Thymus (tissue), 11 donors: ENCODE results near the gene MAP7D2. TPM values are rescaled to one million over a fixed set of nuclear protein-coding genes. Genes with fewer than 3 reads are reported as not detected.

Experiments
- DNase-seq, 9 donors: peaks; one replicate each; pipeline ENCODE4 v3.0.0-alpha.2; 2013; ENCODE audit warnings: low spot score in 9 of 9, low read depth in 6 of 9, missing footprints in 1 of 9
- H3K27ac ChIP-seq, 2 donors: one replicate each; pipeline ENCODE4 v1.5.1; 2013; ENCODE audit warnings: control low read depth in 1 of 2, low read depth in 1 of 2, low read length in 1 of 2, mild to moderate bottlenecking in 1 of 2, moderate library complexity in 1 of 2
- H3K27me3 ChIP-seq, 2 donors: one replicate each; pipeline ENCODE4 v1.5.1; 2013; ENCODE audit warnings: low read length in 1 of 2; ENCODE audit not compliant: control insufficient read depth in 2 of 2, insufficient read depth in 1 of 2
- H3K36me3 ChIP-seq, 2 donors: one replicate each; pipeline ENCODE4 v1.5.1; 2013; ENCODE audit warnings: low read length in 1 of 2, mild to moderate bottlenecking in 1 of 2, moderate library complexity in 1 of 2; ENCODE audit not compliant: control insufficient read depth in 2 of 2, insufficient read depth in 2 of 2
- H3K4me1 ChIP-seq, 2 donors: one replicate each; pipeline ENCODE4 v1.5.1; 2013; ENCODE audit warnings: low read length in 2 of 2; ENCODE audit not compliant: control insufficient read depth in 2 of 2, insufficient read depth in 2 of 2
- H3K4me3 ChIP-seq, 2 donors: one replicate each; pipeline ENCODE4 v1.5.1; 2013; ENCODE audit warnings: low read length in 2 of 2, control low read depth in 1 of 2, mild to moderate bottlenecking in 1 of 2
- H3K9me3 ChIP-seq, 2 donors: one replicate each; pipeline ENCODE4 v1.5.1; 2013; ENCODE audit warnings: low read length in 1 of 2, mild to moderate bottlenecking in 1 of 2; ENCODE audit not compliant: control insufficient read depth in 2 of 2, insufficient read depth in 1 of 2
- WGBS: extraction: QIAGEN DNeasy Blood & Tissue Kit; methylation state at CpG from one replicate; pipeline ENCODE4 v1.1.7; 2013; 5-methylcytosine and 5-hydroxymethylcytosine counted together
- polyA plus RNA-seq: library from polyadenylated mRNA; stranded (reverse); fragments of 200-250 nt; gene quantifications from one replicate; pipeline ENCODE4 v1.2.3, GENCODE V29; 2013
- total RNA-seq: library from RNA; stranded (reverse); fragments of 120-200 nt; gene quantifications from one replicate; pipeline ENCODE4 v1.2.4, GENCODE V29; 2013
- donor health status: healthy.

Gene MAP7D2
- total and polyA plus RNA-seq, 2 donors: 2.6 to 4.4 TPM

DNA sequence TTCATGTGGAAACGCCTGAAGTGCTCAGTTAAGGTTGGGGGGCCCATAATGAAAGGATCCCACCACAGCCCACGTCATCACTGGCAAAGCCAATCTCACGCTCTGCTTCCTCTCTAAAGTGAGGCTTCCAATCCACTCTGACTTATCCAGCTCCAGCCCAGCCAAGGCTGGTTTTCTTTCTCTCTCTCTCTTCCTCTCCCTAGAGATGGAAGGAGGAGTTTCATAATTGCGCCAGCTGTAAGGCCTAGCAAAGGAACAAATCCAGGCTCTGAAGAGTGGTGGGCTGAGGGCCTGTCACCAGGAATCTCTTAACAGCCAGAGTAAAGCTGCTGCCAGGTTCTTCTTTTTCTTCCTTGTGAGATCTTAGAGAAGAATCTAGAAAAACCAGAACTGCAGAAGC lies 105.1 kb downstream of the MAP7D2 start:
- H3K4me1 ChIP-seq: peaks cover 0 to 13% of the 10 kb centered on the region in 2 donors
- 92% methylated on average over 4 of the region's 4 CpGs for WGBS
- no peaks in the 10 kb centered on the region for H3K27me3 ChIP-seq
- no peak overlapping the region for H3K4me3 ChIP-seq
- no peaks in the 10 kb centered on the region for H3K9me3 ChIP-seq
- H3K27ac ChIP-seq: peak overlapping the region in 1 of 2 donors; percentile 55
- no peaks in the 10 kb centered on the region for H3K36me3 ChIP-seq
- DNase-seq: no peak

DNA sequence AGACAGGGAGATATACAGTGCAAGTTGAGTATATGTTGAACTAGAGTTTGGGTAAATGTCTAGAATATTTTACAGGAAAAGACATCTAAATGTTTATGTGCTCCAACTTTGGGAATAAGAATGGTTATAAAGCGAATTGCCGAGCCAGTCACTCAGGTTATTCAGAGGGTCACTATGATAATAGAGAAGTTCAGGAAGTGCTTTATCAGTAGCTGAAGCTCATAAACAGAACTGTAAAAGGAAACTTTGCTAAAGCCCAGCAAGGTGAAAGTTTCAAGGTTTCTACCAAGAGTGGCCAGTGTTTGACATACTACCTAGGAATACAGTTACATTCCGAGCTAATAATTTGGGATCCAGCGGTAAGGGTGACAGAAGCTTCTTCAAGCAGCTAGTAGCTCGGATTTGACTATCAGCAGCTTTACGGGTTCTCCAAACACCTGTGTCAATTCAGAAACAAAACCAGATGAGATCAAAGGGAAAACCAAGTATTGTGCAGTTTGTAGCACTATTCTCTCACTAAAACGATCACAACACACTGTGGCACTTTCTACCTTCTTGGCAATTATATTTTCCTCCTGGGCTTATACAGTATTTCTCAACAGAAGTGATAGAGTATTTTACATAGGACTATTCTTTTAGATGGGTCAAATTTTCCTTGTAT lies 108.6 kb downstream of the MAP7D2 start:
- Histone ChIP-seq H3K4me1 (peaks cover 0 to 13% of the 10 kb centered on the region in 2 donors), H3K4me3 (no peak overlapping the region), H3K9me3 (no peaks in the 10 kb centered on the region), H3K27me3 (no peaks in the 10 kb centered on the region), H3K36me3 (no peaks in the 10 kb centered on the region), H3K27ac (peak overlapping the region in 1 of 2 donors; percentile 90)
- peak in 4 of 9 donors; percentile 25 to 70 (median 42) for DNase-seq
- 60% methylated on average over 7 of the region's 7 CpGs for WGBS

GRCh38 chrX:20005883-20006282 lies 110.8 kb downstream of the MAP7D2 start:
- no peaks in the 10 kb centered on the region for H3K27me3 ChIP-seq
- H3K36me3 ChIP-seq: no peaks in the 10 kb centered on the region
- H3K4me3 ChIP-seq: no peak overlapping the region
- WGBS: 100% methylated on average over 2 of the region's 2 CpGs
- H3K4me1 ChIP-seq: peaks cover 0 to 13% of the 10 kb centered on the region in 2 donors
- no peak for DNase-seq
- no peak overlapping the region for H3K27ac ChIP-seq
- H3K9me3 ChIP-seq: no peaks in the 10 kb centered on the region

GRCh38 chrX:20001588-20001987 lies 115.1 kb downstream of the MAP7D2 start:
- no peaks in the 10 kb centered on the region for H3K4me1 ChIP-seq
- DNase-seq: no peak
- WGBS: 76% methylated on average over 4 of the region's 4 CpGs
- no peak overlapping the region for H3K4me3 ChIP-seq
- H3K27ac ChIP-seq: no peak overlapping the region
- H3K9me3 ChIP-seq: no peaks in the 10 kb centered on the region
- no peaks in the 10 kb centered on the region for H3K27me3 ChIP-seq
- no peaks in the 10 kb centered on the region for H3K36me3 ChIP-seq

GRCh38 chrX:19991350-19991718 lies 125.4 kb downstream of the MAP7D2 start:
- Histone ChIP-seq H3K4me3 (peak overlapping the region; percentile 44 to 65), H3K4me1 (peaks cover 0 to 5% of the 10 kb centered on the region in 2 donors), H3K27me3 (peaks cover 0 to 3% of the 10 kb centered on the region in 2 donors), H3K36me3 (no peaks in the 10 kb centered on the region), H3K27ac (peak overlapping the region; percentile 71 to 77), H3K9me3 (no peaks in the 10 kb centered on the region)
- WGBS: 69% methylated on average over 6 of the region's 6 CpGs
- DNase-seq: peak in 1 of 9 donors; percentile 3

- under 1% methylated on average over 77 of the region's 103 CpGs for WGBS
- H3K9me3 ChIP-seq: no peaks in the 10 kb centered on the region
- peak in 7 of 9 donors; percentile 47 to 85 (median 73) for DNase-seq
Measured at GRCh38 chrX:19990556-19991349, 126.0 kb downstream of the MAP7D2 start, which contains the start of gene BCLAF3. BCLAF3 (minus strand) TSS chrX:19991061; CDS start chrX:19970264, 20,797 bp downstream.

GRCh38 chrX:19990151-19990555 lies 126.6 kb downstream of the MAP7D2 start:
- Histone ChIP-seq H3K36me3 (no peaks in the 10 kb centered on the region), H3K27me3 (peaks cover 0 to 3% of the 10 kb centered on the region in 2 donors), H3K27ac (peak overlapping the region; percentile 37 to 74), H3K4me1 (peaks cover 0 to 5% of the 10 kb centered on the region in 2 donors), H3K9me3 (no peaks in the 10 kb centered on the region), H3K4me3 (peak overlapping the region; percentile 61 to 65)
- DNase-seq: peak in 4 of 9 donors; percentile 8 to 55 (median 16)
- 5% methylated on average over 25 of the region's 25 CpGs for whole genome bisulfite sequencing

More at GRCh38 chrX:19990556-19991349, 126.0 kb downstream of the MAP7D2 start, which contains the start of gene BCLAF3:
- Histone ChIP-seq H3K36me3 (no peaks in the 10 kb centered on the region), H3K27ac (peak within 1 kb of the TSS; percentile 71 to 77), H3K4me3 (peak within 1 kb of the TSS; percentile 61 to 65), H3K4me1 (peaks cover 0 to 5% of the 10 kb centered on the region in 2 donors), H3K27me3 (peaks cover 0 to 3% of the 10 kb centered on the region in 2 donors)

DNA sequence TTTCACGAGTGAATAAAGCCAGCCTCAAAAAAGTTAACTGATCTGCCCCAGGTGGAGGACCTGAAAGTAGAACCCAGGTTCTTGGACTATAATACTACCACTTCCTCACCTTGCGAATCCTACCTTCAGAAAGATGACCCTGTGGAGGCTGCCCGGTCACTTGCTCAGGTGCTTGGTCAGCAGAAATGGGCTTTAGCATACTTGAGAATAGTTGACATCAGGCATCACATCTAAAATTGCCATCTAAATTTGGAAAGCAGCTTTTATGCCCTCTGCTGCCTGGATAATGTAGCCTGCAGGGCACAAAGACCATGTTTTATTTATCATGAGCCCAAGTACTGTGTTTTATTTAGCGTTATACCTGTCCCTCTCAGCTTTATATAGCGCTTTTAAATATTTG lies 128.9 kb downstream of the MAP7D2 start:
- Histone ChIP-seq H3K27ac (no peak overlapping the region), H3K4me3 (no peak overlapping the region), H3K36me3 (no peaks in the 10 kb centered on the region), H3K4me1 (peaks cover 0 to 5% of the 10 kb centered on the region in 2 donors), H3K9me3 (no peaks in the 10 kb centered on the region), H3K27me3 (peaks cover 0 to 3% of the 10 kb centered on the region in 2 donors)
- DNase-seq: no peak
- WGBS: 95% methylated on average over 5 of the region's 5 CpGs

- DNase-seq: no peak
- WGBS: 97% methylated on average over 3 of the region's 3 CpGs
- H3K9me3 ChIP-seq: no peaks in the 10 kb centered on the region
- no peak overlapping the region for H3K4me3 ChIP-seq
- peaks cover 0 to 4% of the 10 kb centered on the region in 2 donors for H3K4me1 ChIP-seq
- no peak overlapping the region for H3K27ac ChIP-seq
- H3K36me3 ChIP-seq: no peaks in the 10 kb centered on the region
- peaks cover 0 to 3% of the 10 kb centered on the region in 2 donors for H3K27me3 ChIP-seq
Measured at GRCh38 chrX:19986531-19986930, 130.2 kb downstream of the MAP7D2 start.
